Smooth muscle cell (in vitro differentiated cells): Measurements from ENCODE around the gene COL8A2. TPM values are rescaled to one million over a fixed set of nuclear protein-coding genes. Genes with fewer than 3 reads are reported as not detected.

Experiments used
- DNase-seq: peaks from one replicate; lab custom pipeline; 2025; ENCODE audit not compliant: unreplicated experiment; lab: John Stamatoyannopoulos, UW
- H2AFZ ChIP-seq: fragments of 200-600 bp; sonication (generic); 2 replicates; pipeline ENCODE4 v1.6.0; 2016; ENCODE audit warnings: antibody characterized with exemption, low read depth, mild to moderate bottlenecking
- H3F3A ChIP-seq: fragments of 200-600 bp; sonication (generic); 2 replicates; pipeline ENCODE4 v1.6.0; 2017; ENCODE audit warnings: antibody characterized with exemption, low read depth
- H3K27ac ChIP-seq: fragments of 200-600 bp; sonication (generic); 2 replicates; pipeline ENCODE4 v1.5.1; 2016; ENCODE audit warnings: low read depth, mild to moderate bottlenecking
- H3K27me3 ChIP-seq: fragments of 200-600 bp; sonication (generic); 2 replicates; pipeline ENCODE4 v1.6.1; 2016; ENCODE audit warnings: low read depth, mild to moderate bottlenecking
- H3K36me3 ChIP-seq: fragments of 200-600 bp; sonication (generic); 2 replicates; pipeline ENCODE4 v1.5.1; 2016; ENCODE audit warnings: low read depth
- H3K4me1 ChIP-seq: fragments of 200-600 bp; sonication (generic); 2 replicates; pipeline ENCODE4 v1.5.1; 2016; ENCODE audit warnings: low read depth
- H3K4me2 ChIP-seq: fragments of 200-600 bp; sonication (generic); 2 replicates; pipeline ENCODE4 v1.6.0; 2016; ENCODE audit warnings: mild to moderate bottlenecking
- H3K4me3 ChIP-seq: fragments of 200-600 bp; sonication (generic); 2 replicates; pipeline ENCODE4 v1.5.1; 2016; ENCODE audit warnings: mild to moderate bottlenecking
- H3K79me2 ChIP-seq: fragments of 200-600 bp; sonication (generic); 2 replicates; pipeline ENCODE4 v1.6.0; 2016; ENCODE audit warnings: low read depth, mild to moderate bottlenecking
- H3K9ac ChIP-seq: fragments of 200-600 bp; sonication (generic); 2 replicates; pipeline ENCODE4 v1.6.0; 2016; ENCODE audit warnings: low read depth
- H3K9me3 ChIP-seq: fragments of 200-600 bp; sonication (generic); replicated peaks from 2 replicates; pipeline ENCODE4 v1.5.1; 2016; ENCODE audit warnings: low read depth
- H4K20me1 ChIP-seq: fragments of 200-600 bp; sonication (generic); 2 replicates; pipeline ENCODE4 v1.6.0; 2016; ENCODE audit warnings: low read depth
- CTCF ChIP-seq: fragments of 200-600 bp; sonication (generic); IDR thresholded peaks from 2 replicates; pipeline ENCODE4 v1.5.1; 2017; ENCODE audit warnings: borderline replicate concordance, mild to moderate bottlenecking, antibody characterized with exemption; ENCODE audit not compliant: insufficient read depth, poor library complexity, severe bottlenecking
- WGBS: methylation state at CpG from one replicate; pipeline ENCODE4 v1.1.7; 2016; ENCODE audit warnings: low lambda C conversion rate; 5-methylcytosine and 5-hydroxymethylcytosine counted together
- polyA plus RNA-seq: library from polyadenylated mRNA; unstranded; fragments of >200 nt; fragmentation: Nextera tagmentation; extraction: Ambion mirVana; gene quantifications from 2 replicates; pipeline ENCODE4 v1.2.1, GENCODE V29; 2016
- total RNA-seq: library from RNA; depleted of rRNA; stranded (reverse); fragments of >200 nt; gene quantifications from 2 replicates; pipeline ENCODE4 v1.2.3, GENCODE V29; 2014

COL8A2 gene
- total and polyA plus RNA-seq, 2 experiments from 2014 or later = 21.7 to 59.0 TPM

DNA sequence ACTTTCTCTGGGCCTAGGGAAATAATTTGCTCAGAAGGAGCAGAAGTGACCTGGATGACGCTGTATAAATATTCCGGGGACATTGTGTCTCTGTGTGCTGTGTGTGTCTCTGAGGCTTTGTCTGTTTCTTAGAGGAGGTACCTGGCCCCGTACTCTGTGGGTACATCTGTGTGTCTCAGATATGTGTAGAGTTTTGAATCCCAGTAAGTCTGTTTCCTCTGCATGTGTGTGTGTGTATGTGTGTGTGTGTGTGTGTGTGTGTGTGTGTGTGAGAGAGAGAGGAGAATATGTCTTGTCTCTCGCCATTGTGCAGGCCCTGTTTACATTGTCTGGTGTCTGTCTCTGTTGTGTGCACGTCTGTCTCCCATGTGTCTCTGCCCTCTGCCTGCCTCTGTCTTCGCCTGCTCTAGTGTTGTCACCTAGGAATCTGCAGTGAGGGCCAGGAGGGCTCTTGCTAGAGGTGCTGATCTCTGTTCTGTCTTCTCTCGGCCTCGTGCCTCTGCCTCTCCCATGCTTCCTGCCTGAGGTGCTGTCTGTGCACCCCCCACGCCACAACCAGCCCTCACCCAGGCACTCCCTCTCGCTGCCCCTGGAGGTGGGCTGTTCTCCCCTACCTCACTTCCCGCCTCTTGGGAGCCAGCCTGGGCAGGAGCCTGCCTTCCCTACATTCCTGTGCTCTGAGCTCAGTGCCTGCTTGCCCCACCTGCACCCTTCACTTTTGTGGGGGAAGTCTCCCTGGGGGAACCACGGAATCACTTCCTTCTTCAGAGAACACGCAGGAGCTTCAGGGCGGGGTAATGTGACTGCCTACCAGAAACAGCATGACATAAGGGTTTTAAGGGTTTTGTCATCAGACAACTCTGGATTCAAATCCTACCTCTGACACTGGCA, 36.9 kb upstream of the COL8A2 start:
- Histone ChIP-seq H4K20me1 (peaks cover 99% of the 10 kb centered on the region), H3K4me2 (peak overlapping the region; percentile 83), H3F3A (peaks cover 16% of the 10 kb centered on the region), H3K4me1 (peaks cover 29% of the 10 kb centered on the region), H3K4me3 (peak overlapping the region; percentile 19), H3K9ac (peak overlapping the region; percentile 81), H2AFZ (no peak overlapping the region), H3K9me3 (no peaks in the 10 kb centered on the region), H3K79me2 (peaks cover 100% of the 10 kb centered on the region), H3K36me3 (no peaks in the 10 kb centered on the region), H3K27ac (peak overlapping the region; percentile 82), H3K27me3 (no peaks in the 10 kb centered on the region)
- WGBS = 64% methylated on average over 14 of the region's 14 CpGs
- TF ChIP-seq CTCF = no peak
- no peak for DNase-seq

- DNase-seq = no peak
- Histone ChIP-seq H3K27me3 (no peaks in the 10 kb centered on the region), H3K79me2 (peaks cover 100% of the 10 kb centered on the region), H3K4me1 (peaks cover 29% of the 10 kb centered on the region), H3K4me2 (peak overlapping the region; percentile 83), H3K27ac (peak overlapping the region; percentile 82), H3K4me3 (peak overlapping the region; percentile 19), H3K9ac (peak overlapping the region; percentile 81), H3F3A (peaks cover 18% of the 10 kb centered on the region), H3K36me3 (no peaks in the 10 kb centered on the region), H3K9me3 (no peaks in the 10 kb centered on the region), H4K20me1 (peaks cover 90% of the 10 kb centered on the region), H2AFZ (no peak overlapping the region)
- TF ChIP-seq CTCF = peak; percentile 34
- WGBS = 23% methylated on average over 12 of the region's 12 CpGs
These were observed 36.0 kb upstream of the COL8A2 start for GRCh38 chr1:36160949-36161485.

- Histone ChIP-seq H3F3A (peaks cover 18% of the 10 kb centered on the region), H3K4me1 (peaks cover 30% of the 10 kb centered on the region), H3K27ac (peak overlapping the region; percentile 82), H3K4me2 (peak overlapping the region; percentile 83), H3K9me3 (no peaks in the 10 kb centered on the region), H3K4me3 (peak overlapping the region; percentile 19), H3K27me3 (no peaks in the 10 kb centered on the region), H3K36me3 (no peaks in the 10 kb centered on the region), H2AFZ (no peak overlapping the region), H3K79me2 (peaks cover 95% of the 10 kb centered on the region), H4K20me1 (peaks cover 84% of the 10 kb centered on the region), H3K9ac (peak overlapping the region; percentile 81)
- 73% methylated on average over 4 of the region's 4 CpGs for WGBS
- no peak for DNase-seq
- TF ChIP-seq CTCF = no peak
These were observed 35.4 kb upstream of the COL8A2 start for GRCh38 chr1:36160388-36160948.
